ENCODE results near the gene MAEA. TPM values are rescaled to one million over a fixed set of nuclear protein-coding genes. Genes with fewer than 3 reads are reported as not detected.

MAEA gene
- total and polyA plus RNA-seq, 5 donors from 2014 or later, result 61.2 to 77.7 (median 66.4) TPM

DNA sequence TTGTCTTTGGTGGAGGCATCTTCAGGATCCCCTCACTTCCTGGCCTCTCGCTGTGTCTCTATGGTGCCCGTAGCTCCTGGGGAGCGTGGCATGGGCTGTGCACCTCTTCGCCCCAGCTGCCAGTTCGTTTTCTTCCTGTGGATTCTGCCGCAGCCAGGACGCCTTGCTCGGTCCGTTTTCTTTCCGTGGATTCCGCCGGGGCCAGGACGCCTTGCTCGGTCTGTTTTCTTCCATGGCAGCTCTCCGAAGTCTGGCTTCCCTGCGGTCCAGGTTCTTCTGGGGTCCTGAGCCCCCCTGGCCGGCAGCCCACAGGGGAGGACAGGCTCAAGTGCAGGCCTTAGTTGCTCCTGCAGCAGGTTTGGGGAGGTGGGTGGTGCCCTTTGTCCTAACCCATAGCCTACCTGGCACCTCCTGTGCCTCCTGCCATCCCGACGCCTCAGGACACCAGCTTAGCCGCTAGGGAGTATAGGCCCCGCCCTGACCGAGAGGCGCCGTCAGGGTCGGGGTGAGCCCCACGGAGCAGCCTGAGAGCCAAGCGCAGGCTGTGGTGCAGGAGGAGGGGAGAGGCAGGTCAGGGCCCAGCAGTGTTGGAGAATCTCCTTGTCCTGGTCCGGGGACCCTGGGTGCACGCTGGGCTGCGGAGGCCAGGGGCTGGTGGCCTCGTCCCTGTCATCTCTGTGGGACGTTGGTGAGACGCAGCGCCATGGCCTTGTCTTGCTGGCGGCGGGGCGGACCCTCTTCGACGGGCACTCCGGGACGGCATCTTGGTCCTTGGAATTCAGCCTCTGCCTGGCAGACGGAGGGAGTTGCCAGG is 84.4 kb downstream of the MAEA start:
- no peaks in the 10 kb centered on the region for H3K27me3 ChIP-seq (ENCODE audit: control insufficient read depth, insufficient read depth, low read length)
- H3K27ac ChIP-seq (ENCODE audit: insufficient read depth, low read length, poor library complexity, severe bottlenecking), result no peak overlapping the region
- Mint-ChIP-seq H3K27ac (no peak overlapping the region), H3K27me3 (no peaks in the 10 kb centered on the region), H3K4me1 (no peaks in the 10 kb centered on the region), H3K36me3 (peaks cover 37% of the 10 kb centered on the region), H3K9me3 (peaks cover 0 to 3% (median 0%) of the 10 kb centered on the region in 7 donors), H3K4me3 (no peak overlapping the region)
- no peak for DNase-seq
- no peak for ATAC-seq (ENCODE audit: low read depth in 2 of 2)
- no peaks in the 10 kb centered on the region for H3K9me3 ChIP-seq (ENCODE audit: control insufficient read depth in 2 of 2, low read length in 2 of 2)
- no peak overlapping the region for H3K4me3 ChIP-seq (ENCODE audit: low read depth, low read length)
- no peaks in the 10 kb centered on the region for H3K4me1 ChIP-seq (ENCODE audit: control insufficient read depth, insufficient read depth, low read length, poor library complexity, severe bottlenecking)
- H3K36me3 ChIP-seq (ENCODE audit: control insufficient read depth, insufficient read depth, low read length), result peaks cover 12% of the 10 kb centered on the region

DNA sequence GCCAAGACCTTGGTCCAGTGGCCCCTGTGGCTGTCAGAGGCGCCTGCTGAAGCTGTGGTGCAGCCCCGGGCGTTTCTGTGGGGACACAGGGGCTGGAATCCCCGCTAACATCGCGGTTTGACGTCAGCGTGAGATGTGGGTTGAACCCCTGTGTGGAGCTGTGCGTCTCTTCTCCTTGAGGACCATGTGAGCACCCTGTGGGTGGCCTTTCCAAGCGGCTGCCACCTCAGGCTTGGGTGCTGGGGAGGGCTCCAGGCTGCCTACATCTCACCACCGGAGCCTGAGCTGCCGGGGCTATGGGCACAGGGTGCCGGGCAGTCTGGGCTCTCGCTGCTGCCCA is 85.0 kb downstream of the MAEA start:
- peaks cover 12% of the 10 kb centered on the region for H3K36me3 ChIP-seq (ENCODE audit: control insufficient read depth, insufficient read depth, low read length)
- H3K27ac Mint-ChIP-seq, result no peak overlapping the region
- peaks cover 33% of the 10 kb centered on the region for H3K36me3 Mint-ChIP-seq

DNA sequence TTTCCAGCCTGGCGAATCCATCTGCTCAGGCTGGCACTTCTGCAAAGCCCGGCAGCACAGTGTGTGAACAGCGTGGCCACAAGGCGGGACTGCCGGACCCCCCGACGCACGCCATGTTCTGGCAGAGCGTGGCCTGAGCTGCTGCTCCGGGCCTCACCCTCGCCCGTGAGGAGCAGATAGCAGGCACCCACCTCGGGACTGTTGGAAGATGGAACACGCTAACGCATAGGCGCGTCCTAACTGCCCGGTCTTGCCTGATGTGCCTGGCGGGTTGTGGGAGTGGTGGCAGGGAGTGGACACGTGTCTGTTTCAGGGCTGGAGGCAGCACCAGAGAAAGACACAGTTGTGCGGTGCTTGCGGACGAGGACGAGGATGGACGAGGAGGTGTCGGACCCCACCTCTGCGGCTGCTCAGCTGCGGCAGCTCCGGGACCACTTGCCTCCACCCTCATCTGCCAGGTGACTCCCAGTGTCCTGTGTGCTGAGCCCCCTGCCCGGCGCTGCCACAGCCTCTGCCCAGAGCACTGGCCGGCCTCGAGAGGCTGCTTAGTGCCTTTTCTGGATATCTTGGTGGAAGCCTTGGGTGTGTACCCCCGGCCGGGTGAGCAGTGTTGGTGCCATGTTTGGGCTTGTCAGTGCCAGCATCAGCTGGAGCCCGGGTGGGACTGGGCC is 85.5 kb downstream of the MAEA start:
- no peak overlapping the region for H3K4me3 ChIP-seq (ENCODE audit: low read depth, low read length)
- peaks cover 28% of the 10 kb centered on the region for H3K36me3 Mint-ChIP-seq
- no peaks in the 10 kb centered on the region for H3K4me1 ChIP-seq (ENCODE audit: control insufficient read depth, insufficient read depth, low read length, poor library complexity, severe bottlenecking)
- ATAC-seq (ENCODE audit: low read depth in 2 of 2), result no peak
- no peak overlapping the region for H3K4me3 Mint-ChIP-seq
- H3K27me3 ChIP-seq (ENCODE audit: control insufficient read depth, insufficient read depth, low read length), result no peaks in the 10 kb centered on the region
- no peaks in the 10 kb centered on the region for H3K9me3 ChIP-seq (ENCODE audit: control insufficient read depth in 2 of 2, low read length in 2 of 2)
- DNase-seq, result no peak
- H3K9me3 Mint-ChIP-seq, result peaks cover 0 to 1% (median 0%) of the 10 kb centered on the region in 7 donors
- no peaks in the 10 kb centered on the region for H3K4me1 Mint-ChIP-seq
- no peak overlapping the region for H3K27ac Mint-ChIP-seq
- peaks cover 12% of the 10 kb centered on the region for H3K36me3 ChIP-seq (ENCODE audit: control insufficient read depth, insufficient read depth, low read length)
- no peaks in the 10 kb centered on the region for H3K27me3 Mint-ChIP-seq
- no peak overlapping the region for H3K27ac ChIP-seq (ENCODE audit: insufficient read depth, low read length, poor library complexity, severe bottlenecking)

More for the DNA sequence above, 85.0 kb downstream of the MAEA start:
- DNase-seq, result no peak
- ATAC-seq (ENCODE audit: low read depth in 2 of 2), result no peak
- Mint-ChIP-seq H3K4me3 (no peak overlapping the region), H3K27me3 (no peaks in the 10 kb centered on the region), H3K9me3 (peaks cover 0 to 1% (median 0%) of the 10 kb centered on the region in 7 donors), H3K4me1 (no peaks in the 10 kb centered on the region)
- Histone ChIP-seq H3K27me3 (ENCODE audit: control insufficient read depth, insufficient read depth, low read length) (no peaks in the 10 kb centered on the region), H3K4me1 (ENCODE audit: control insufficient read depth, insufficient read depth, low read length, poor library complexity, severe bottlenecking) (no peaks in the 10 kb centered on the region), H3K4me3 (ENCODE audit: low read depth, low read length) (no peak overlapping the region), H3K9me3 (ENCODE audit: control insufficient read depth in 2 of 2, low read length in 2 of 2) (no peaks in the 10 kb centered on the region), H3K27ac (ENCODE audit: insufficient read depth, low read length, poor library complexity, severe bottlenecking) (no peak overlapping the region)

- H3K4me3 Mint-ChIP-seq, result no peak overlapping the region
- no peak for DNase-seq
Measured at GRCh38 chr4:1375761-1376322, 86.2 kb downstream of the MAEA start.

DNA sequence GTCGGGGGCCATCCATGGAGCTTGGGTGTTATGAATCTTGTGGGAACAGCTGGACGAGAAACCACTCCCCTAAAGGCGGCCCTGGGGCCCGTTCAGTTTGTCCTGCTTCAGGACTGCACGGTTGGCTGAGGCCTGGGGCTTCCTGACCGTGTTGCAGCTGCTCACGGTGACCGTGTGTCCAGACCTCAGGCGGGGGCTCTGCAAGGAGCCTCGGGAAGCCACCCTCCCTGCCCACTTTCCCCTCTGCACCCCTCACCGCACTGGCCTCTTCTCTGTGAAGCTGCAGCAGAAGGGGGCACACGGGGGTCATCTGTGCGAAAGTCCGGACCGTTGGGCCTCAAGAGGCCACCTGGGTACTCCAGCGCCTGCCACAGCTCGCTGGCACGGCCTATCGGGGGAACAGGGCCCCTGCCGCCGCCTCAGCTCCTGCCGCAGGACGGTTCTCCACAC is 86.7 kb downstream of the MAEA start:
- Histone ChIP-seq H3K27ac (ENCODE audit: insufficient read depth, low read length, poor library complexity, severe bottlenecking) (no peak overlapping the region), H3K4me3 (ENCODE audit: low read depth, low read length) (no peak overlapping the region), H3K36me3 (ENCODE audit: control insufficient read depth, insufficient read depth, low read length) (peaks cover 6% of the 10 kb centered on the region), H3K27me3 (ENCODE audit: control insufficient read depth, insufficient read depth, low read length) (no peaks in the 10 kb centered on the region), H3K9me3 (ENCODE audit: control insufficient read depth in 2 of 2, low read length in 2 of 2) (no peaks in the 10 kb centered on the region), H3K4me1 (ENCODE audit: control insufficient read depth, insufficient read depth, low read length, poor library complexity, severe bottlenecking) (no peaks in the 10 kb centered on the region)
- Mint-ChIP-seq H3K9me3 (peaks cover 0 to 1% (median 0%) of the 10 kb centered on the region in 7 donors), H3K4me1 (no peaks in the 10 kb centered on the region), H3K36me3 (peaks cover 22% of the 10 kb centered on the region), H3K27ac (no peak overlapping the region), H3K27me3 (no peaks in the 10 kb centered on the region), H3K4me3 (no peak overlapping the region)
- no peak for DNase-seq
- ATAC-seq (ENCODE audit: low read depth in 2 of 2), result no peak

More at GRCh38 chr4:1375761-1376322, 86.2 kb downstream of the MAEA start:
- H3K36me3 ChIP-seq (ENCODE audit: control insufficient read depth, insufficient read depth, low read length), result peaks cover 10% of the 10 kb centered on the region
- H3K27me3 Mint-ChIP-seq, result no peaks in the 10 kb centered on the region
- no peak overlapping the region for H3K27ac ChIP-seq (ENCODE audit: insufficient read depth, low read length, poor library complexity, severe bottlenecking)
- no peak overlapping the region for H3K27ac Mint-ChIP-seq
- ATAC-seq (ENCODE audit: low read depth in 2 of 2), result no peak
- H3K4me3 ChIP-seq (ENCODE audit: low read depth, low read length), result no peak overlapping the region
- H3K27me3 ChIP-seq (ENCODE audit: control insufficient read depth, insufficient read depth, low read length), result no peaks in the 10 kb centered on the region
- H3K9me3 Mint-ChIP-seq, result peaks cover 0 to 1% (median 0%) of the 10 kb centered on the region in 7 donors
- H3K4me1 ChIP-seq (ENCODE audit: control insufficient read depth, insufficient read depth, low read length, poor library complexity, severe bottlenecking), result no peaks in the 10 kb centered on the region
- H3K36me3 Mint-ChIP-seq, result peaks cover 28% of the 10 kb centered on the region
- H3K4me1 Mint-ChIP-seq, result no peaks in the 10 kb centered on the region
- H3K9me3 ChIP-seq (ENCODE audit: control insufficient read depth in 2 of 2, low read length in 2 of 2), result no peaks in the 10 kb centered on the region

DNA sequence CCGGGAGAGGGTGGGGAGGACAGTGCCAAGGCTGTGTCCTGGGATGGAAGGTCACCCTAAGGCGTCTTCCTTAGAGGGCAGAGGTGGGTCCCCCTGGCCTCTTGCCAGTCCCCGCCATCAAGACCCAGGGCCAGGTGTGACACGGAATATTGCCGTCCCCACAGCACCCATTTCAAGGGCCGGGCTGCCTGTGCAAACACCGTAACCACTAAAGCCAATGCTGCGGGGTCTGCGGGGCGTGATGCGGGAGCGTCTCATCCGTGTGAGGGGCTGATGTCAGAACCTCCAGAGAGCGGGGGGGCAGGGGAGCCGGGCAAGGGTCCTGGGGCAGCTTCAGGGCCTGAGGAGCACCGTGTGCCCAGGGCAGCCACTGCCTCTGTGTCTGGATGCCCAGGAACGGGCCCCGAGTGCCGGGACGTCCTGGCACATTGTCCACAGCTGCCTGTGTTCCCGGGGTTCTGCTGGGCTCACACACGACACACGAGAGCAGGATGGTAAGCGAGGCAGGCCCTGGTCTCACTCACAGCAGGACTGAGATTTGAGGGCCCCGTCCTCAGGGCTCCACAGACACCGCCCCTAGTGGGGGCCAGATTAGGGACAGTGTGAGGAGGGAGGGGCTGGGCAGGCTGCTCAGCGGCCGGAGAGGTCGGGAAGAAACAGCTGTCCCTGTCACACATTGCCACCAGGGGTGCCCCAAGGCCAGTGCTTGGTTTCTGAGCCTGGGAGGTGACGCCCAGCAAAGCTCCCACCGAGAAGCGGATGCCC is 87.3 kb downstream of the MAEA start:
- H3K36me3 Mint-ChIP-seq, result peaks cover 21% of the 10 kb centered on the region
- no peak for DNase-seq

GRCh38 chr4:1377606-1378261 is 88.0 kb downstream of the MAEA start:
- Mint-ChIP-seq H3K9me3 (peaks cover 0 to 1% (median 0%) of the 10 kb centered on the region in 7 donors), H3K27ac (no peak overlapping the region), H3K36me3 (peaks cover 18% of the 10 kb centered on the region), H3K27me3 (no peaks in the 10 kb centered on the region), H3K4me1 (no peaks in the 10 kb centered on the region), H3K4me3 (no peak overlapping the region)
- H3K27me3 ChIP-seq (ENCODE audit: control insufficient read depth, insufficient read depth, low read length), result no peaks in the 10 kb centered on the region
- H3K36me3 ChIP-seq (ENCODE audit: control insufficient read depth, insufficient read depth, low read length), result no peaks in the 10 kb centered on the region
- no peak for DNase-seq
- no peak overlapping the region for H3K27ac ChIP-seq (ENCODE audit: insufficient read depth, low read length, poor library complexity, severe bottlenecking)
- H3K4me1 ChIP-seq (ENCODE audit: control insufficient read depth, insufficient read depth, low read length, poor library complexity, severe bottlenecking), result no peaks in the 10 kb centered on the region
- H3K4me3 ChIP-seq (ENCODE audit: low read depth, low read length), result no peak overlapping the region
- H3K9me3 ChIP-seq (ENCODE audit: control insufficient read depth in 2 of 2, low read length in 2 of 2), result no peaks in the 10 kb centered on the region
- ATAC-seq (ENCODE audit: low read depth in 2 of 2), result no peak

More for the DNA sequence above, 87.3 kb downstream of the MAEA start:
- ATAC-seq (ENCODE audit: low read depth in 2 of 2), result no peak
- Mint-ChIP-seq H3K27me3 (no peaks in the 10 kb centered on the region), H3K9me3 (peaks cover 0 to 1% (median 0%) of the 10 kb centered on the region in 7 donors), H3K4me3 (no peak overlapping the region), H3K4me1 (no peaks in the 10 kb centered on the region), H3K27ac (no peak overlapping the region)
- H3K9me3 ChIP-seq (ENCODE audit: control insufficient read depth in 2 of 2, low read length in 2 of 2), result no peaks in the 10 kb centered on the region
- no peak overlapping the region for H3K4me3 ChIP-seq (ENCODE audit: low read depth, low read length)
- H3K4me1 ChIP-seq (ENCODE audit: control insufficient read depth, insufficient read depth, low read length, poor library complexity, severe bottlenecking), result no peaks in the 10 kb centered on the region
- no peak overlapping the region for H3K27ac ChIP-seq (ENCODE audit: insufficient read depth, low read length, poor library complexity, severe bottlenecking)
- H3K27me3 ChIP-seq (ENCODE audit: control insufficient read depth, insufficient read depth, low read length), result no peaks in the 10 kb centered on the region
- peaks cover 2% of the 10 kb centered on the region for H3K36me3 ChIP-seq (ENCODE audit: control insufficient read depth, insufficient read depth, low read length)

All from CD4-positive, CD25-positive, alpha-beta regulatory T cell (primary cell).